ENCODE measurements around the gene GLB1L2.

The GLB1L2 gene

DNA sequence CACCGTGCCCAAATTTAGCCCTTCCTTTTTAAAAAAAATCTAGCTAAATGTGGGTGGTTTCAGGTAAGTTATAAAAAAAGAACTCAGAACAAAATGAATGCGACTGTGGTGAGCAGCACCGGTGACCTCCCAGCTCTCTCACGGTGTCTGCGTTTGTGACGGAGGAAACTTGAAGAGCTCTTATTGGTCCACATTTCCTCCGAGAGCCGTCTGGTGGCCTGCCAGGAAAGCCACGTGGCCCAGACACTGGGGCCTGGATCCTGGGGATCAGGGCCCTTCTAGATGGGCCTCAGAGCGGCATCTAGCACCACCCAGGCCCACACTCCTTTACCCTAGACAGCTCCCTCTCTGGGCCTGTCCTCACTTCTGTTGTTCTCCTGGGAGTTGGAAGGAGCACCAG lies 40.7 kb downstream of the GLB1L2 start:
- Histone ChIP-seq H3K27me3 (ENCODE audit: insufficient read depth, low read length) (no peaks in the 10 kb centered on the region), H4K91ac (ENCODE audit: low read depth, low read length) (no peak overlapping the region), H3K18ac (ENCODE audit: low read length) (no peak overlapping the region), H4K8ac (ENCODE audit: low read depth, low read length) (no peak overlapping the region), H3K4ac (ENCODE audit: low read depth, low read length) (no peak overlapping the region), H3K4me1 (ENCODE audit: control insufficient read depth in 1 of 2, insufficient read depth in 2 of 2, low read length in 2 of 2) (no peaks in the 10 kb centered on the region), H2AFZ (ENCODE audit: insufficient read depth, low read length, poor library complexity) (no peak overlapping the region), H3K14ac (ENCODE audit: low read length) (no peak overlapping the region), H3K36me3 (ENCODE audit: control insufficient read depth in 1 of 2, insufficient read depth in 2 of 2, low read length in 2 of 2) (no peaks in the 10 kb centered on the region), H2BK120ac (ENCODE audit: insufficient read depth, low read length, poor library complexity) (no peak overlapping the region), H3K4me2 (ENCODE audit: low read length) (no peak overlapping the region), H3K23ac (ENCODE audit: low read length) (no peak overlapping the region), H4K12ac (ENCODE audit: low read depth, low read length) (no peak overlapping the region), H3K9me3 (ENCODE audit: insufficient read depth, low read depth, low read length) (no peaks in the 10 kb centered on the region), H3K4me3 (ENCODE audit: low read depth, low read length) (no peak overlapping the region), H3K9ac (ENCODE audit: low read length) (no peak overlapping the region), H3K79me1 (ENCODE audit: low read length) (no peaks in the 10 kb centered on the region), H2AK5ac (ENCODE audit: low read length) (no peak overlapping the region), H2BK12ac (ENCODE audit: low read length) (no peak overlapping the region), H3K27ac (ENCODE audit: low read depth, low read length) (no peak overlapping the region), H3K79me2 (ENCODE audit: control insufficient read depth, insufficient read depth, low read length, poor library complexity) (no peaks in the 10 kb centered on the region), H2BK5ac (ENCODE audit: low read depth, low read length, poor library complexity) (no peak overlapping the region)
- DNase-seq, result no peak
- no CpG with 5 or more reads among the region's 10 CpGs for WGBS (ENCODE audit: extremely low coverage, insufficient coverage, insufficient read length)

DNA sequence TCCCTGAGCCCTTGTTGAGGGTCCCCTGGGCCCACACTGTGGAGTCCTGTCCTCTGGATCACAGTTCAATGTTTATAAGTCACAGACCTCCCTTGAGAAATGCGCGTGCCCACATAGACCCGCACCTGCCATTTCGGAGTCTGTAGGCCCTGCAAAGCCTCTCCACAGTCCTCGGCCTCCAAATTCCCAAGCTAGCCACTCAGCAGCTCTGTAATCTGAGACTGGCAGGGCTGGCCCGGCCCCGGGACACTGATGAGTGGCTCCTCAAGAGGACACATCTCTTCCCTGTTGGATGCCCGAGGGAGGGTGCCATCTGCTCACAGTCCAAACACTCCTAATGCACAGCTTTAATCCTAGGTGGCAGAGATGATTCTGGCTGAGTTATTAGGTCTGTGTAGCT lies 41.2 kb downstream of the GLB1L2 start:
- Histone ChIP-seq H2BK5ac (ENCODE audit: low read depth, low read length, poor library complexity) (no peak overlapping the region), H3K9me3 (ENCODE audit: insufficient read depth, low read depth, low read length) (peaks cover 2% of the 10 kb centered on the region), H3K4ac (ENCODE audit: low read depth, low read length) (no peak overlapping the region), H3K79me1 (ENCODE audit: low read length) (no peaks in the 10 kb centered on the region), H2AFZ (ENCODE audit: insufficient read depth, low read length, poor library complexity) (no peak overlapping the region), H3K27me3 (ENCODE audit: insufficient read depth, low read length) (no peaks in the 10 kb centered on the region), H4K91ac (ENCODE audit: low read depth, low read length) (no peak overlapping the region), H3K4me1 (ENCODE audit: control insufficient read depth in 1 of 2, insufficient read depth in 2 of 2, low read length in 2 of 2) (no peaks in the 10 kb centered on the region), H3K79me2 (ENCODE audit: control insufficient read depth, insufficient read depth, low read length, poor library complexity) (no peaks in the 10 kb centered on the region), H3K4me3 (ENCODE audit: low read depth, low read length) (no peak overlapping the region), H3K23ac (ENCODE audit: low read length) (no peak overlapping the region), H3K36me3 (ENCODE audit: control insufficient read depth in 1 of 2, insufficient read depth in 2 of 2, low read length in 2 of 2) (no peaks in the 10 kb centered on the region), H2BK12ac (ENCODE audit: low read length) (no peak overlapping the region), H3K18ac (ENCODE audit: low read length) (no peak overlapping the region), H3K14ac (ENCODE audit: low read length) (no peak overlapping the region), H3K27ac (ENCODE audit: low read depth, low read length) (no peak overlapping the region), H4K8ac (ENCODE audit: low read depth, low read length) (no peak overlapping the region), H3K4me2 (ENCODE audit: low read length) (no peak overlapping the region), H2AK5ac (ENCODE audit: low read length) (no peak overlapping the region), H3K9ac (ENCODE audit: low read length) (no peak overlapping the region), H2BK120ac (ENCODE audit: insufficient read depth, low read length, poor library complexity) (no peak overlapping the region), H4K12ac (ENCODE audit: low read depth, low read length) (no peak overlapping the region)
- no peak for DNase-seq
- WGBS (ENCODE audit: extremely low coverage, insufficient coverage, insufficient read length), result no CpG with 5 or more reads among the region's 8 CpGs

DNA sequence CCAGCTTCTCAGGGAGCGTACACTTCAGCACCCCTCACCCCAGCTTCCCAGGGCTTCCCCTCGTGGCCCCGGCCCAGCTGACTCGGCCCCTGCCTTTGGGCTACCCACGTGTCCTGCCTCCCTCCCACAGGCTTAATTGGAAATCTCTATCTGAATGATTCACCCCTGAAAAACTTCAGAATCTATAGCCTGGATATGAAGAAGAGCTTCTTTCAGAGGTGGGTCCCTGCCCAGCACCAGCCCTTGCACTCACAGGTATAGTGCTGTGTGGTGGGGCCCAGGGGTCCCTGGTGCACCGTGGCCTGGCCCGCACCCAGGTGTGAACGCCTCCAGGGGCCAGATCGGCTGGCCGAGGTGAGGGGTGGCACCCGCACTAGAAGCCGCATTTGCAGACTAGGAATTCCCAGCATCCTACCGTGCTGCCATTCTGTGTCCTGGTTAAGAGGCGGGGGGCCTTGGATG lies 41.8 kb downstream of the GLB1L2 start:
- Histone ChIP-seq H2AK5ac (ENCODE audit: low read length) (no peak overlapping the region), H3K27ac (ENCODE audit: low read depth, low read length) (no peak overlapping the region), H2BK120ac (ENCODE audit: insufficient read depth, low read length, poor library complexity) (no peak overlapping the region), H2AFZ (ENCODE audit: insufficient read depth, low read length, poor library complexity) (no peak overlapping the region), H4K12ac (ENCODE audit: low read depth, low read length) (no peak overlapping the region), H3K27me3 (ENCODE audit: insufficient read depth, low read length) (no peaks in the 10 kb centered on the region), H3K79me2 (ENCODE audit: control insufficient read depth, insufficient read depth, low read length, poor library complexity) (no peaks in the 10 kb centered on the region), H3K4me2 (ENCODE audit: low read length) (no peak overlapping the region), H3K4ac (ENCODE audit: low read depth, low read length) (no peak overlapping the region), H3K4me3 (ENCODE audit: low read depth, low read length) (no peak overlapping the region), H3K9me3 (ENCODE audit: insufficient read depth, low read depth, low read length) (peaks cover 2% of the 10 kb centered on the region), H3K79me1 (ENCODE audit: low read length) (no peaks in the 10 kb centered on the region), H3K36me3 (ENCODE audit: control insufficient read depth in 1 of 2, insufficient read depth in 2 of 2, low read length in 2 of 2) (no peaks in the 10 kb centered on the region), H3K14ac (ENCODE audit: low read length) (no peak overlapping the region), H3K23ac (ENCODE audit: low read length) (no peak overlapping the region), H2BK12ac (ENCODE audit: low read length) (no peak overlapping the region), H2BK5ac (ENCODE audit: low read depth, low read length, poor library complexity) (no peak overlapping the region), H4K91ac (ENCODE audit: low read depth, low read length) (no peak overlapping the region), H3K18ac (ENCODE audit: low read length) (no peak overlapping the region), H3K9ac (ENCODE audit: low read length) (no peak overlapping the region), H4K8ac (ENCODE audit: low read depth, low read length) (no peak overlapping the region), H3K4me1 (ENCODE audit: control insufficient read depth in 1 of 2, insufficient read depth in 2 of 2, low read length in 2 of 2) (no peaks in the 10 kb centered on the region)
- no peak for DNase-seq
- WGBS (ENCODE audit: extremely low coverage, insufficient coverage, insufficient read length), result no CpG with 5 or more reads among the region's 14 CpGs

DNA sequence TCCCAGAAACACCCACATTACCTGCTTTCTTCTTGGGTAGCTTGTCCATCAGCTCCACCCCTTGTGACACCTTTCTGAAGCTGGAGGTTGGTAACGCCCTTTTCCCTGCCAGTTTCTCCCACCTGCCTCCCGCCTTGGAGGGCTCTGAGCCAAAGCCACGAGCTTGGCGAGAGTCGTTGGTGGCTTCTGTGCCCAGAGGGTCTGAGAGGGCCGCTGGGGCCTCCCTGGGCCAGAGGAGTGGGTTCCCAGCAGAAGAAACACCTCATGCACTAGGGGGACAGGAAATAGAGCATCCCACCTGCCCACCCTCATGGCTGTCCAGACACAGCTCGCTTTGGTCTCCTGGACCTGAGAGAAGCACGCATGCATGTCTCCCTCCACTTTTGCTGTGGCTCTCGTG lies 42.4 kb downstream of the GLB1L2 start:
- Histone ChIP-seq H3K27ac (ENCODE audit: low read depth, low read length) (no peak overlapping the region), H3K79me2 (ENCODE audit: control insufficient read depth, insufficient read depth, low read length, poor library complexity) (no peaks in the 10 kb centered on the region), H3K27me3 (ENCODE audit: insufficient read depth, low read length) (no peaks in the 10 kb centered on the region), H3K4me3 (ENCODE audit: low read depth, low read length) (no peak overlapping the region), H3K36me3 (ENCODE audit: control insufficient read depth in 1 of 2, insufficient read depth in 2 of 2, low read length in 2 of 2) (no peaks in the 10 kb centered on the region), H3K23ac (ENCODE audit: low read length) (no peak overlapping the region), H2BK12ac (ENCODE audit: low read length) (no peak overlapping the region), H3K4me2 (ENCODE audit: low read length) (no peak overlapping the region), H3K79me1 (ENCODE audit: low read length) (no peaks in the 10 kb centered on the region), H2BK120ac (ENCODE audit: insufficient read depth, low read length, poor library complexity) (no peak overlapping the region), H3K9ac (ENCODE audit: low read length) (no peak overlapping the region), H3K18ac (ENCODE audit: low read length) (no peak overlapping the region), H4K91ac (ENCODE audit: low read depth, low read length) (no peak overlapping the region), H4K12ac (ENCODE audit: low read depth, low read length) (no peak overlapping the region), H2AK5ac (ENCODE audit: low read length) (no peak overlapping the region), H2AFZ (ENCODE audit: insufficient read depth, low read length, poor library complexity) (no peak overlapping the region), H2BK5ac (ENCODE audit: low read depth, low read length, poor library complexity) (no peak overlapping the region), H3K4me1 (ENCODE audit: control insufficient read depth in 1 of 2, insufficient read depth in 2 of 2, low read length in 2 of 2) (no peaks in the 10 kb centered on the region), H3K14ac (ENCODE audit: low read length) (no peak overlapping the region), H3K9me3 (ENCODE audit: insufficient read depth, low read depth, low read length) (peaks cover 2% of the 10 kb centered on the region), H4K8ac (ENCODE audit: low read depth, low read length) (no peak overlapping the region), H3K4ac (ENCODE audit: low read depth, low read length) (no peak overlapping the region)
- no peak for DNase-seq
- no CpG with 5 or more reads among the region's 9 CpGs for WGBS (ENCODE audit: extremely low coverage, insufficient coverage, insufficient read length)

All from trophoblast cell (in vitro differentiated cells and primary cell).